SJSA1 (cell line): ENCODE measurements around the gene LGALS3BP. TPM values are rescaled to one million over a fixed set of nuclear protein-coding genes. Genes with fewer than 3 reads are reported as not detected.

Source experiments
- DNase-seq, 2 experiments: peaks; one replicate each; pipeline ENCODE4 v3.0.0-alpha.2; 2015 to 2020; ENCODE audit warnings: low spot score in 2 of 2, low read depth in 1 of 2
- H3K27ac ChIP-seq: fragments of 250-450 bp; sonication (Bioruptor Pico); 2 replicates; pipeline ENCODE4 v1.5.1; 2020; ENCODE audit warnings: mild to moderate bottlenecking, moderate library complexity
- H3K27me3 ChIP-seq: fragments of 250-450 bp; sonication (Bioruptor Pico); replicated peaks from 2 replicates; pipeline ENCODE4 v1.5.1; 2020; ENCODE audit warnings: mild to moderate bottlenecking, moderate library complexity
- H3K36me3 ChIP-seq: fragments of 250-450 bp; sonication (Bioruptor Pico); 2 replicates; pipeline ENCODE4 v1.5.1; 2020; ENCODE audit warnings: mild to moderate bottlenecking
- H3K4me1 ChIP-seq: fragments of 250-450 bp; sonication (Bioruptor Pico); replicated peaks from 2 replicates; pipeline ENCODE4 v1.6.1; 2021; ENCODE audit warnings: mild to moderate bottlenecking
- H3K4me3 ChIP-seq: fragments of 250-450 bp; sonication (Bioruptor Pico); 2 replicates; pipeline ENCODE4 v1.5.1; 2020; ENCODE audit warnings: mild to moderate bottlenecking
- H3K9me3 ChIP-seq: fragments of 250-450 bp; sonication (Bioruptor Pico); replicated peaks from 2 replicates; pipeline ENCODE4 v1.5.1; 2020; ENCODE audit warnings: mild to moderate bottlenecking
- total RNA-seq: library from RNA; depleted of rRNA; stranded (reverse); fragments of >200 nt; shearing (Covaris generic); gene quantifications from 2 replicates; pipeline ENCODE4 v1.2.3, GENCODE V29; 2014

The LGALS3BP gene
- total RNA-seq, 1 experiment from 2014 or later, result 485 TPM

- peak in 1 of 2 experiments; percentile 52 for DNase-seq
These were observed 18.8 kb upstream of the LGALS3BP start for GRCh38 chr17:78998311-78999055.

GRCh38 chr17:78997881-78998280 lies 18.2 kb upstream of the LGALS3BP start:
- Histone ChIP-seq H3K36me3 (peaks cover 96% of the 10 kb centered on the region), H3K27me3 (no peaks in the 10 kb centered on the region), H3K27ac (no peak overlapping the region)

More at GRCh38 chr17:78998311-78999055, 18.8 kb upstream of the LGALS3BP start:
- H3K4me1 ChIP-seq, result no peaks in the 10 kb centered on the region
- H3K36me3 ChIP-seq, result peaks cover 92% of the 10 kb centered on the region
- H3K27me3 ChIP-seq, result no peaks in the 10 kb centered on the region
- no peak overlapping the region for H3K27ac ChIP-seq
- H3K4me3 ChIP-seq, result no peak overlapping the region
- no peaks in the 10 kb centered on the region for H3K9me3 ChIP-seq

GRCh38 chr17:78997231-78997741 lies 17.6 kb upstream of the LGALS3BP start:
- DNase-seq, result no peak
- Histone ChIP-seq H3K4me3 (no peak overlapping the region), H3K27me3 (no peaks in the 10 kb centered on the region)

More at GRCh38 chr17:78997881-78998280, 18.2 kb upstream of the LGALS3BP start:
- no peak for DNase-seq
- no peaks in the 10 kb centered on the region for H3K4me1 ChIP-seq
- H3K4me3 ChIP-seq, result no peak overlapping the region
- H3K9me3 ChIP-seq, result no peaks in the 10 kb centered on the region

DNA sequence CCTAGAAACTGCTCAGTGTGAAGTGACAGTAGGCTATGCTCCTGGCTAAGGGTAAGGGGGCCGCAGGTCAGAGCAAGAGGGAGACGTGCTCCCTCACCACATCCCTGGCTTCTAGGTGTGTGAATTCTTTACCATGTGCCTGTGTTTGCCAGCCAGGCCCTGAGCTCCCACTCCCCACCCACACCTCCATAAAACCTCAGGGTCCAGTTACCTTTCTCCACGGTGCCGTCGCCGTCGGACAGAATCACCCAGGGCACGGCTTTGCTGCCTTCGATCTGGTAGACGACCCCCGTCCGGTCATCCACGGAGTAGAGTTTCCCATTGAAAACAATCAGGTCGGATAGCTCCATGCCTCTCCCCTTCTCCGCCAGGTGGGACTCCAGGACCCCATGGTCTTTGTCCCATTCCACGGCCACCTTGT lies 17.1 kb upstream of the LGALS3BP start:
- H3K27ac ChIP-seq, result no peak overlapping the region
- no peaks in the 10 kb centered on the region for H3K27me3 ChIP-seq
- H3K36me3 ChIP-seq, result peaks cover 96% of the 10 kb centered on the region
- DNase-seq, result peak in 1 of 2 experiments; percentile 53
- no peak overlapping the region for H3K4me3 ChIP-seq
- H3K4me1 ChIP-seq, result no peaks in the 10 kb centered on the region
- H3K9me3 ChIP-seq, result no peaks in the 10 kb centered on the region

More at GRCh38 chr17:78997231-78997741, 17.6 kb upstream of the LGALS3BP start:
- no peaks in the 10 kb centered on the region for H3K4me1 ChIP-seq
- peaks cover 96% of the 10 kb centered on the region for H3K36me3 ChIP-seq
- no peak overlapping the region for H3K27ac ChIP-seq
- no peaks in the 10 kb centered on the region for H3K9me3 ChIP-seq

DNA sequence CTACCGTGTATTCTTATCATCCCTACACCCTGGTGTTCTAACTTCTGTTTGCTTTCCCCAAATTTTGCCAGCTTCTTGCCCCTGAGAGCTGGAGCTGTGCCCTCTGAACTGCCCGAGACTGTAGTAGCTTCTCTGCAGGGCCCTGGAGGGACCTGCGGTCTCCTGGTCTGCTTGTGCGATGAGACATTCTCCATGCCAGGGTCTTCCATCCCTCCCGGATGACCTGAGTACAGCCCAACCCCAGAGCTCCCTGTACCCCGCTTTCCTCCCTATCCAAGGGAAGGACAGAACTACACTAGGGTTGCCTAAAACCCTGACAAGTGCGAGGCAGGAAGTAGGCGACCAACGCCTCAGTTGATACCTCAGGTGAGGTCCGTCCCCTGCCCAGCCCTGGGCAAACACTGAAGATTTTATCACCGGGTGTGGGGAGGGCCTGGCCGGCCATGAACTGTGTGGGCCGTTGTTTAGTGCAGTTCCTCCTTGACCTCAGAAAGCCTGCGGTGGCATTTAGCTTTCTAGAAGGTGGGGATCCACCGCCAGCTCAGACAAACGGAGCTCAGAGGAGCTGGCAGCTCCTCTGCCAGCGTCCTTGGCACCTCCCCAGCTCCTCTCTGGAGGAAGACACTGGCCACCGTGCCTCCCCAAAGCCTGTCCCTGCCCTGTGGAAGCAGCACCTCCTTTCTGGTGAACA lies 16.2 kb upstream of the LGALS3BP start:
- Histone ChIP-seq H3K4me1 (no peaks in the 10 kb centered on the region), H3K27ac (no peak overlapping the region), H3K27me3 (no peaks in the 10 kb centered on the region), H3K9me3 (no peaks in the 10 kb centered on the region), H3K4me3 (no peak overlapping the region), H3K36me3 (peaks cover 99% of the 10 kb centered on the region)
- peak in 1 of 2 experiments; percentile 36 for DNase-seq

GRCh38 chr17:78995022-78995760 lies 15.5 kb upstream of the LGALS3BP start:
- Histone ChIP-seq H3K27me3 (no peaks in the 10 kb centered on the region), H3K27ac (no peak overlapping the region), H3K4me1 (no peaks in the 10 kb centered on the region), H3K4me3 (no peak overlapping the region), H3K36me3 (peaks cover 99% of the 10 kb centered on the region), H3K9me3 (no peaks in the 10 kb centered on the region)
- DNase-seq, result peak in 1 of 2 experiments; percentile 49

DNA sequence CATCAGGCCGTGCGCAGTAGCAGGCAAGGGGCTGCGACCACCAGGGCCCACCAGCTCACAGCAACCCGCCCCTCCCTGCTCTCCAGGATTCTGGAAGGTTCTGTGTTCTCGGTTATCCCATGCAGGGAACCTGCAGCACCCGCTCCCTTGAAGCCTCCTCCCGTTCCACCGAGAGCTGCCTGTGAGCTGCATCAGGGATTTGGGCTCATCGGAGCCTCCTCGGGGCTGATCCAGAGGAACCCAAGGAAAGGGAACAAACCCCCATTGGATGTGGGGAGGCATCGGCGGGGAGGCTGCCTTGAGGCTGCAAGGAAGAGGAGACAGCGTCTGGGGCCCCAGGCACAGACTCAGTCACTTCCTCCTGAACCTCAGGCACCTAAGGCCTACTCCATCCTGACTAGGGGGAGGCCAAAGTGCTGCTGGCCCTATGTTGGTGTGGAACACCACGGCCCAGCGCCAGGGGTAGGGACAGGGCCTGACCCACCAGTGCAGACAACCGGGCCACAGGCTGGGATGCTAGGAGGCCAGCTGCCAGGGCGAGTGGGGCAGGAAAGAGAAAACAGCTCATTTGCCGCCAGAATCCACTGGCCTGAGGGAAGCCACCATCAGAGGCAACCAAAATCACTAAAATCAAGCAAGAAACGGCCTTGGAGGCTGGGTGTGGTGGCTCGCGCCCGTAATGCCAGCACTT lies 14.4 kb upstream of the LGALS3BP start:
- peak in 1 of 2 experiments; percentile 44 for DNase-seq
- H3K27ac ChIP-seq, result no peak overlapping the region
- no peaks in the 10 kb centered on the region for H3K27me3 ChIP-seq
- peaks cover 91% of the 10 kb centered on the region for H3K36me3 ChIP-seq
- no peaks in the 10 kb centered on the region for H3K4me1 ChIP-seq
- no peak overlapping the region for H3K4me3 ChIP-seq
- no peaks in the 10 kb centered on the region for H3K9me3 ChIP-seq

DNA sequence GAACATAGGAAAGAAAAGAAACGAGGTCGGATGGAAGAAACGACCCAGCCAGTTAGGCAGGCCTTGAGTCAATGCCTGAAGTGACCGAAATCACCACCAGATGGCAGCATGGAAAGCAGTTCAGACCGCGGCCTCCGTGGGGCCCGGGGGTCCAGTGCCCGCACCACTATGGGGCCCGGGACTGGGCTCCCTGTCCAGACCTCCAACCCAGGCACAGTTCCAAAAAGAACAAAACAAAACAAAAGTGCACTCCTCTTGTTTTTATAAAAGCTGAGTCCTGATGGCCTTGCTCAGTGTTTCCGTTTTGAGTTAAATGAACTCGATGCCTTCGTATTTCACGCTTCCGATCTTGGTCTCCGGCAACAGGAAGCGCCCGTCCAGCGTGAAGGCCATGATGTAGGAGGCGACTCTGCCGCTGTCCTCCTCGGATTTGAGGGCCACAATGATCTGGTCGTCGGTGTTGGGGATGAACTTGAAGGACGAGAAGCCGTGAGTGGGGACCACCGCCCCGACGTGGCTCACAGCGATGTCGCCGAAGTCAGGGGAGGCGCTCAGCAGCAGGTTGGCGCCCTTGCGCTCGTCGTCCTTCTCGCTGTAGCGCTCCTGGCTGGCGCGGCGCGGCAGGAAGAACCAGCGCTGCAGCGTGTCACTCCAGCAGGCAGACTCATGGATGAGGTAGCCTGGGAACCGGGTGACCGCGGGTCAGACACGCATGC lies 13.7 kb upstream of the LGALS3BP start:
- H3K4me1 ChIP-seq, result no peaks in the 10 kb centered on the region
- H3K27me3 ChIP-seq, result no peaks in the 10 kb centered on the region
- no peak overlapping the region for H3K27ac ChIP-seq
- no peaks in the 10 kb centered on the region for H3K9me3 ChIP-seq
- H3K36me3 ChIP-seq, result peaks cover 84% of the 10 kb centered on the region
- H3K4me3 ChIP-seq, result no peak overlapping the region
- DNase-seq, result peak; percentile 49 to 78

- no peaks in the 10 kb centered on the region for H3K27me3 ChIP-seq
- no peaks in the 10 kb centered on the region; the same call in 1 of the 2 replicates for H3K4me1 ChIP-seq
- no peak overlapping the region for H3K27ac ChIP-seq
- H3K4me3 ChIP-seq, result no peak overlapping the region
- H3K9me3 ChIP-seq, result no peaks in the 10 kb centered on the region
- peaks cover 77% of the 10 kb centered on the region for H3K36me3 ChIP-seq
- DNase-seq, result no peak
These were observed 13.0 kb upstream of the LGALS3BP start for GRCh38 chr17:78992542-78993212.

- Histone ChIP-seq H3K27ac (no peak overlapping the region), H3K9me3 (no peaks in the 10 kb centered on the region), H3K4me3 (no peak overlapping the region), H3K36me3 (peaks cover 72% of the 10 kb centered on the region), H3K4me1 (peaks cover 5% of the 10 kb centered on the region), H3K27me3 (no peaks in the 10 kb centered on the region)
- DNase-seq, result no peak
These were observed 12.3 kb upstream of the LGALS3BP start for GRCh38 chr17:78991906-78992532.

GRCh38 chr17:78991017-78991738 lies 11.5 kb upstream of the LGALS3BP start:
- peaks cover 63% of the 10 kb centered on the region for H3K36me3 ChIP-seq
- H3K27me3 ChIP-seq, result no peaks in the 10 kb centered on the region
- DNase-seq, result no peak
- H3K4me3 ChIP-seq, result no peak overlapping the region
- H3K27ac ChIP-seq, result no peak overlapping the region
- peaks cover 14% of the 10 kb centered on the region for H3K4me1 ChIP-seq
- no peaks in the 10 kb centered on the region for H3K9me3 ChIP-seq
